NB4 (cell line): Measurements from ENCODE around the gene CYYR1.

Experiments
- DNase-seq: peaks from one replicate; pipeline ENCODE4 v3.0.0; 2010; ENCODE audit warnings: low read depth
- H3K4me3 ChIP-seq: one replicate; pipeline ENCODE4 v1.5.1; 2011; ENCODE audit warnings: mild to moderate bottlenecking, low read depth, low read length, moderate library complexity
- MYC ChIP-seq: IDR thresholded peaks from 2 replicates; pipeline ENCODE4 v1.6.1; 2011; ENCODE audit warnings: low read depth, low read length
- POLR2A ChIP-seq: IDR thresholded peaks from 2 replicates; pipeline ENCODE4 v1.6.1; 2011; ENCODE audit warnings: mild to moderate bottlenecking; ENCODE audit not compliant: insufficient read length; ENCODE audit errors: extremely low read depth
- TF ChIP-seq, protein P1 (sequence below): IDR thresholded peaks from one replicate; pipeline ENCODE4 v1.5.1; 2012; ENCODE audit warnings: low read depth, low read length
- TF ChIP-seq, protein P2 (sequence below): IDR thresholded peaks from 2 replicates; pipeline ENCODE4 v1.6.1; 2011; ENCODE audit warnings: low read depth, low read length

CYYR1 gene

GRCh38 chr21:26443867-26444266 lies 129.2 kb downstream of the CYYR1 start:
- TF ChIP-seq, protein P1, sequence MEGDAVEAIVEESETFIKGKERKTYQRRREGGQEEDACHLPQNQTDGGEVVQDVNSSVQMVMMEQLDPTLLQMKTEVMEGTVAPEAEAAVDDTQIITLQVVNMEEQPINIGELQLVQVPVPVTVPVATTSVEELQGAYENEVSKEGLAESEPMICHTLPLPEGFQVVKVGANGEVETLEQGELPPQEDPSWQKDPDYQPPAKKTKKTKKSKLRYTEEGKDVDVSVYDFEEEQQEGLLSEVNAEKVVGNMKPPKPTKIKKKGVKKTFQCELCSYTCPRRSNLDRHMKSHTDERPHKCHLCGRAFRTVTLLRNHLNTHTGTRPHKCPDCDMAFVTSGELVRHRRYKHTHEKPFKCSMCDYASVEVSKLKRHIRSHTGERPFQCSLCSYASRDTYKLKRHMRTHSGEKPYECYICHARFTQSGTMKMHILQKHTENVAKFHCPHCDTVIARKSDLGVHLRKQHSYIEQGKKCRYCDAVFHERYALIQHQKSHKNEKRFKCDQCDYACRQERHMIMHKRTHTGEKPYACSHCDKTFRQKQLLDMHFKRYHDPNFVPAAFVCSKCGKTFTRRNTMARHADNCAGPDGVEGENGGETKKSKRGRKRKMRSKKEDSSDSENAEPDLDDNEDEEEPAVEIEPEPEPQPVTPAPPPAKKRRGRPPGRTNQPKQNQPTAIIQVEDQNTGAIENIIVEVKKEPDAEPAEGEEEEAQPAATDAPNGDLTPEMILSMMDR = no peak
- no peak for TF ChIP-seq POLR2A
- no peak for DNase-seq
- no peak overlapping the region for H3K4me3 ChIP-seq

GRCh38 chr21:26443291-26443690 lies 129.8 kb downstream of the CYYR1 start:
- DNase-seq = no peak
- no peak for TF ChIP-seq POLR2A
- TF ChIP-seq MYC = no peak
- TF ChIP-seq, protein P2, sequence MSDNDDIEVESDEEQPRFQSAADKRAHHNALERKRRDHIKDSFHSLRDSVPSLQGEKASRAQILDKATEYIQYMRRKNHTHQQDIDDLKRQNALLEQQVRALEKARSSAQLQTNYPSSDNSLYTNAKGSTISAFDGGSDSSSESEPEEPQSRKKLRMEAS = no peak
- TF ChIP-seq, protein P1 = no peak
- H3K4me3 ChIP-seq = no peak overlapping the region

DNA sequence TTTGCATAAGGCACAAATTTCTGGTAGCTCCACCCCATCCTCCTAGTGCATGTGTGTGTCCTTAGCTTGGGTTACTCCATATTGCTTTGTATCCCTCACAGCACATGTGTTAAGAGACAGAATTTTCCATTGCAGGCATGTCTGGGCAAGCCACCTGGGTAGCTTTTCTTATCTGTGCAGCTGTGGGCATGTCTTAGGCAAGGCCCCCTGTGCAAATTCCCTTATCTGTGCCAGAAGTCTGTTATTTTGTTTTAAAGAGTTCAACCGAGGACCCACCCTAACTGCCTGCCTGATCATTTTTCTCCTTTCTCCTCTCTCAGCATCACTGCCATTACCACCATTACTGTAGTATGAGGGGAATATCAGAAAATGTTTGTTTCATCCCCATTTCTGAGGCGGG lies 131.9 kb downstream of the CYYR1 start:
- TF ChIP-seq, protein P1 = no peak
- no peak for TF ChIP-seq MYC
- no peak for TF ChIP-seq POLR2A
- DNase-seq = no peak
- no peak overlapping the region for H3K4me3 ChIP-seq

DNA sequence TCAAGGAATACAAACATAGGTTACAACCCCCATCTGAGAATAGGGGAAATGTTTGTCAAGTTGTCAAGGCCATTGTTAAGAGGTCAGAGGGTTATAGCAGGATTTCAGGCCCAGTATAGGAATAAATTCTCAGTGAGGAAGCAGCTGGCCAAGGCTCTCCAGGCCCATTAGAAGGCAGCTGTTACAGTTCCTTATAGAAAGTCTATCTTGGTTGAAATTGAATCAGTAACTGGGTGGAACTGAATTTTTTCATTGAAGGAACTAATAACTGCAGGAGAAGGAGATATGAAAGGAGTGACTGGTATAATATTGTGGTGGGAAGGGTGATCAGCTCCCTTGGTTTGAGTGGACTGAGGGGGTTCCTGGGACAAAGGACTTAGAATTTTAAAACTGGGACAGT lies 134.1 kb downstream of the CYYR1 start:
- no peak for TF ChIP-seq MYC
- TF ChIP-seq POLR2A = no peak
- no peak for DNase-seq
- no peak overlapping the region for H3K4me3 ChIP-seq

GRCh38 chr21:26437326-26438009 lies 135.6 kb downstream of the CYYR1 start:
- no peak overlapping the region for H3K4me3 ChIP-seq
- peak; percentile 1 for DNase-seq
- TF ChIP-seq, protein P1 = no peak
- TF ChIP-seq MYC = no peak
- TF ChIP-seq, protein P2 = no peak
- no peak for TF ChIP-seq POLR2A

DNA sequence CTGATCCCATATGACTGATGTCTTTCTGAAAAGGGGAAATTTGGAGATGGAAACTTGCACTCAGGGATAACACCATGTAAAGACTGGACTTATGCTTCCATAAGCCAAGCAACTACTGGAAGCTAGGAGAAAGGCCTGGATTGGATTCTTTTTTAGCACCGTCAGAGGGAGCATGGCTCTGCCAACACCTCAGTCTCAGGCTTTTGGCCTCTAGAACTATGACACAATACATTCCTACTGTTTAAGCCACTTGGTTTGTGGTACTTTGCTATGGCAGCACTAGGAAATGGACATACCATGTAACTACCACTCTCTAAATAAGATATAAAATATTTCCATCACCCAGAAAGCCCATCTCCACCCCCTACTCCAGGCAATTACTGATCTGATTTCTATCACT lies 139.7 kb downstream of the CYYR1 start:
- TF ChIP-seq, protein P1 = no peak
- TF ChIP-seq, protein P2 = no peak
- no peak for TF ChIP-seq POLR2A
- no peak for DNase-seq
- no peak overlapping the region for H3K4me3 ChIP-seq
